CD4-positive, alpha-beta T cell treated with Interferon gamma for 1 hour (primary cell): ENCODE results near the gene FBXL13.
"Not testable (repeated sequence)": the region's sequence is repeated elsewhere in the genome, so short reads cannot be mapped to it uniquely, and the experiment has no call there.

Experiments used
- DNase-seq: peaks from one replicate; pipeline ENCODE4 v3.0.0-alpha.2; 2020

FBXL13 gene

GRCh38 chr7:102979670-102980069, 94.9 kb downstream of the FBXL13 start:
- no peak for DNase-seq

DNA sequence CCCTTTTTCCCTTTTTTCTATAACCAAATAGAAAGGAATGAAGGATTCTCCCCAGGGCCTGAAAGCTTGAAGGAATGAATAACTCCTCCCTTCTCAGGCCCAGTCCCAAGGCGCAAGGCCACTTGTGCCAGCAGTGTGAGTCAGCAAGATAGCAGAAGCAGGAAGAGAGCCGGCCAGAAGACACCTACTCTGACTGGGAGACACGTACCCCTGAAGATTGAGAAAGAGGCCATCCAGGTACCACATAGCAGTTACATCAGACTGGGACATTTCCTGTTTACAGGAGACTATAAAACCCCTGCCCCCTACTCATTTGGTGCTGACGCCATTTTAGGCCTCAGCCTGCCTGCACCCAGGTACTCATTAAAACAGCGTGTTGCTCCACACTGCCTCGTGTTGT, 96.3 kb downstream of the FBXL13 start:
- peak; percentile 2 for DNase-seq

DNA sequence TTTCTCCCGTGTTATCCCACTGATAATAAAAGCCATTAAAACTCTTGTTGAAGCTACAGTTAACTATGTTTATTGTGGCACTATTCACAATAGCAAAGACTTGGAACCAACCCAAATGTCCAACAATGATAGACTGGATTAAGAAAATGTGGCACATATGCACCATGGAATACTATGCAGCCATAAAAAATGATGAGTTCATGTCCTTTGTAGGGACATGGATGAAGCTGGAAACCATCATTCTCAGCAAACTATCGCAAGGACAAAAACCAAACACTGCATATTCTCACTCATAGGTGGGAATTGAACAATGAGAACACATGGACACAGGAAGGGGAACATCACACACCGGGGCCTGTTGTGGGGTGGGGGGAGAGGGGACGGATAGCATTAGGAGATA, 97.0 kb downstream of the FBXL13 start:
- DNase-seq = not testable (repeated sequence)

- DNase-seq = no peak
Measured at GRCh38 chr7:102976493-102976892, 98.1 kb downstream of the FBXL13 start.

DNA sequence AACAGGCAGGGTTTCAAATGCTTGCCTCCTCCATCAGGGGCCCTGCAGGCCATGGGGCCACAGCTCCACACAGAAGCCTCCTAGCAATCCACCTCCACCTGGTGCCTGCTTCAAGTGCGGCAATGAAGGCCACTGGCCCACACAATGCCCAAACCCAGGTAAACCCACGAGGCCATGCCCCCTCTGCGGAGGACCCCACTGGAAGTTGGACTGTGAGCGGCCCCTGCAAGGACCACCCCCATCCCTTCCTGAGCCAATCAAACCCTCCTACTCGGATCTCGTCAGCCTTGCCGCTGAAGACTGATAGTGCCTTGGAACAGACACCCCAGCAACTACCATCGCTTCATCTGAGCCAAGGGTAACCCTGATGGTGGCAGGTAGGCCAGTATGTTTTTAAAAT, 98.7 kb downstream of the FBXL13 start:
- no peak for DNase-seq

DNA sequence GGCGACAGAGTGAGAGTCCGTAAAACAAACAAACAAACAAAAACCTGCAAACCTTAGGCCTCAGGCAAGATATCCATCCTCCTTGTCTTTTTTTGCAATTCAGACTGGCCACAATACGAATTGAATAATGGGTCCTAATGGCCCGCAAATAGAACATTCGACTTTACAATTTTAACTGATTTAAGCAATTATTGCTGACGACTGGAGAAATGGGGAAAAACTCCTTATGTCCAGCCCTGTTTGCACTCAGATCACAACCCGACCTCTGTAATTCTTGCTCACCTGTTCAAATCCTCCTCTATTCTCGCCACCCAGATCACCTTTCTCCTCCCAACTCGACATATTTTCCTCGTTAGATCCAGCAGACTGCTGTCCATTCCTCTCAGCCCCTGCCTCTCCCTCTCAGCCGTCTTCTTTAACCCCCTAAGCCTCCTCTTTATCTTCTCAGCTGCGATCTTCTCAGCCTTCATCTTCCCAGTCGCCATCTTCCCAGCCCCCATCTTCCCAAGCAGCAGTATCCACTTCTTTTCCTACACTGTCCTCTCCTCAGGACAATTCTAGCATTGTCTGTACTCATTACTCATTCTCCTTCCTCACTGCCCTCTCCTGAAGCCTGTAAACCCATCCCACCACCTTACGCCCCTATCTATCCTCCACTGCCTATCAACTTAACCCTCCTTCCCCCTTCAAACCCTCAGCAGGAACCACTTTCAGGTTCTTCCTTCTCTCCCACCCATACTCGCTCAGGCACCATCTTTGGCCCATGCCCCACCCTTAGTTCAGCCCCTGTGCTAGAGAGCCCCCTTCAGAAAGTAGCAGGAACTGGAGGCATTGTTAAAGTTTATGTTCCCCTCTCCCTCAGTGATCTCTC, 100.0 kb downstream of the FBXL13 start:
- DNase-seq = no peak

- DNase-seq = peak; percentile 1
Measured at GRCh38 chr7:102973096-102973802, 101.3 kb downstream of the FBXL13 start.

DNA sequence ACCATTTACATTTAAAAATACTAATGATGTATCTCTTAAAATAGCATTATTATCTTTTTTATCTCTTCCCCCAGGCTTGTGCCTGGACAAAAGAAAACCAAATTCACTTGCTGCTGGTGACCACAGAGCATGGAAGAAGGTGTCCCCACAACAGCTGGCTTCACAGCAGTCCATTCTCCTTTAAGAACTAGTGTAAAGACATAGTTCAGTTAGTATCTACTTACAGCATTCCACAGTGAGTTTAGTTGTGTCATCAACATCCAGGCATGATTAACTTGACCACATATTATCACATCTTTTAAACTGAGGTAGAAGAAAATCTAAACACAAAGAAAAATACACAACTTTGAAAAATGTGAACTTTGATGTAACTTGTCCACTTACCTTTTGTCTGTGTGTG, 106.8 kb downstream of the FBXL13 start:
- no peak for DNase-seq

DNA sequence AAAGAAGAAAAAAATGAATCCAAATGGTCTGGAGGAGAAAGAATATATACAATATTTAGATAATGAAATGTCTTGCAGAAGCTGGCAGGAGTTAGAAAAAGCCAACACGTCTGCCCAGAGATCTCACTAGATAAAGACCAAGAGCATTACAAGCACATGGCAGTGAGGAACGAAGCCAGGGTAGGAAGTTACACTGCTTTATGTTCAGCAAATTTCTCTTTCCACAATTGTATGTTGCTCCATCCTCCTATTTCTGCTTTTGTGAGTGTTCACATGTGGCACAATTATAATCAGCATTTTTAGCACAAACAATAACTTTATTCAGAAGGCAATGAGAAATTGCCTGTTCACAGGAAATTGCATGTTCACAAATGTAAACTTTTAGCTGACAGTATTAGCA, 108.1 kb downstream of the FBXL13 start:
- no peak for DNase-seq

GRCh38 chr7:102961993-102962392, 112.6 kb downstream of the FBXL13 start:
- DNase-seq = not testable (repeated sequence)

DNA sequence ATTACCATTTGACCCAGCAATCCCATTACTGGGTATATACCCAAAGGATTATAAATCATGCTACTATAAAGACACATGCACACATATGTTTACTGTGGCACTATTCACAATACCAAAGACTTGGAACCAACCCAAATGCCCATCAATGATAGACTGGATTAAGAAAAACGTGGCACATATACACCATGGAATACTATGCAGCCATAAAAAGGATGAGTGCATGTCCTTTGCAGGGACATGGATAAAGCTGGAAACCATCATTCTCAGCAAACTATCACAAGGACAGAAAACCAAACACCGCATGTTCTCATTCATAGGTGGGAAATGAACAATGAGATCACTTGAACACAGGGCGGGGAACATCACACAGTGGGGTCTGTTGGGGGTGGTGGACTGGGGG, 116.6 kb downstream of the FBXL13 start:
- not testable (repeated sequence) for DNase-seq

DNA sequence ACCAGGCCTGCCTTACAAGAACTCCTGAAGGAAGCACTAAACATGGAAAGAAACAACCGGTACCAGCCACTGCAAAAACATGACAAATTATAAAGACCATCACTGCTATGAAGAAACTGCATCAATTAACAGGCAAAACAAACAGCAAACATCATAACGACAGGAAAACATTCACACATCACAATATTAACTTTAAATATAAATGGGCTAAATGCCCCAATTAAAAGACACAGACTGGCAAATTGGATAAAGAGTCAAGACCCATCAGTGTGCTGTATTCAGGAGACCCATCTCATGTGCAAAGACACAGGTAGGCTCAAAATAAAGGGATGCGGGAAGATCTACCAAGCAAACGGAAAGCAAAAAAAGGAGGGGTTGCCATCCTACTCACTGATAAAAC, 120.2 kb downstream of the FBXL13 start:
- not testable (repeated sequence) for DNase-seq

- no peak for DNase-seq
Measured at GRCh38 chr7:102953406-102953805, 121.2 kb downstream of the FBXL13 start.

DNA sequence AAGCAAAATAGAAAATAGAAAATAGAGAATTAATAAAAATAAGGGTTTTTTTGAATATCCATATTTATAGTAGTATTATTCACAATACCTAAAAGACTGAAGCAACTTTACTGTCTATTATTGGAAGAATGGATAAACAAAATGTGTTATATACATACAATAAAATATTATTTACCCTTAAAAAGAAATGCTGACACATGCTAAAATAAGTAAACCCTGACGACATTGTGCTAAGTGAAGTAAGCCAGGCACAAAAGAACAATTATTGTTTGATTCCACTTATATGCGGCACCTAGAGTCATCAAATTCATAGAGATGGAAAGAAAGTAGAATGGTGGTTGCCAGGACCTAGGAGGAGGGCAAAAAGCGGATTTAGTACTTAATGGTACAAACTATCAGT, 122.8 kb downstream of the FBXL13 start:
- DNase-seq = no peak

- no peak for DNase-seq
Measured at GRCh38 chr7:102944241-102944640, 130.4 kb downstream of the FBXL13 start.

- DNase-seq = no peak
Measured at GRCh38 chr7:102943423-102944169, 131.0 kb downstream of the FBXL13 start.

DNA sequence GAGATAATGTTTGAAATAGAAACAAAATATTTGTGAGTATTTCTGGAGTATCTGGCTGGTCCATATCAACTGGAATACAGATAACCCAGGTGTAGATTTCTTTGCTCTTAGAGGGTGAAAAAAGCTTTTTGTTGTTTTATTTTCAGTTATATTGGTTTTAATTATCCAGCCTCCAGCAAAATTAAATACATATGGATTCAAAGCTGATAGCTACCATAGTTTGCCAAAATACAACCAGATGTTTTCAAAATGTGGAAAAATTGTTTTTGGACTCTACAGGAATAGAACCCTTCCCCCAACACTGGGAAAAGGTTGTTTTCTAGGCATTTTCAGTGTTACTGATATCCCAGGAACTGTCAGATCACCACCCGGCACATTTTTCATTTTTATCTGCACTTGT, 131.7 kb downstream of the FBXL13 start:
- DNase-seq = no peak

- DNase-seq = no peak
Measured at GRCh38 chr7:102942181-102942866, 132.3 kb downstream of the FBXL13 start.

DNA sequence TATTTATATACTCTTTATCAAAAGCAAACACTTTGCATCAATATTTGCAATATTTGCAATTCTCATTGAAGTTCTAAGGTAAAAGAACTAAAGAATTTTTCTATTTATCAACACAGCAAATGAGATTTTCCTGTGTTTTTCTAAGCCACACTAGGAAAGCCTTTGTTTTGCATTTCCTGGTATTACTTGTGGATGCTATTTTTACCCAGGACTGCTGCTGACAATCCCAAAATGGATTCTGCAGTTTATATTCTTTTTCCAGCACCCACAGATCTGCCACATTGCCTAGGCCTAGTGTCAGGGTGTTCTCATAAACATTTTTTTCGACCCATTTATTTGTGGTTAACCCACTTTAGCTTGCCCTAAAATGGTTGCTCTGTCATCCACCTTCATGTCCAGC, 135.9 kb downstream of the FBXL13 start:
- DNase-seq = no peak

- DNase-seq = no peak
Measured at GRCh38 chr7:102935450-102936115, 139.0 kb downstream of the FBXL13 start.

- DNase-seq = no peak
Measured at GRCh38 chr7:102934701-102935100, 139.9 kb downstream of the FBXL13 start.

DNA sequence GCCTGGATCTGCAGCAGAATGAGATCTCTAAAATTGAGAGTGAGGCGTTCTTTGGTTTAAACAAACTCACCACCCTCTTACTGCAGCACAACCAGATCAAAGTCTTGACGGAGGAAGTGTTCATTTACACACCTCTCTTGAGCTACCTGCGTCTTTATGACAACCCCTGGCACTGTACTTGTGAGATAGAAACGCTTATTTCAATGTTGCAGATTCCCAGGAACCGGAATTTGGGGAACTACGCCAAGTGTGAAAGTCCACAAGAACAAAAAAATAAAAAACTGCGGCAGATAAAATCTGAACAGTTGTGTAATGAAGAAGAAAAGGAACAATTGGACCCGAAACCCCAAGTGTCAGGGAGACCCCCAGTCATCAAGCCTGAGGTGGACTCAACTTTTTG, 140.4 kb downstream of the FBXL13 start:
- no peak for DNase-seq
